Sigmoid colon (tissue), 4 donors: ENCODE data around the gene ADRA1B.

Experiments
- CTCF ChIP-seq, 4 experiments: fragments of 450-650 bp in 3 of 4; fragments of 200-600 bp in 1 of 4; IDR thresholded peaks; one replicate each; pipeline ENCODE4 v1.5.1; 2016 to 2019; ENCODE audit warnings: antibody characterized with exemption in 4 of 4, mild to moderate bottlenecking in 3 of 4, moderate library complexity in 2 of 4
- EP300 ChIP-seq, 4 donors: sonication (generic); formaldehyde crosslinking; IDR thresholded peaks; one replicate each; pipeline ENCODE4 v1.6.1; 2017; ENCODE audit warnings: antibody characterized with exemption in 4 of 4
- POLR2A ChIP-seq, 2 donors: fragments of 450-650 bp; IDR thresholded peaks; one replicate each; pipeline ENCODE4 v1.6.1; 2016; ENCODE audit warnings: antibody characterized with exemption in 2 of 2, mild to moderate bottlenecking in 2 of 2, moderate library complexity in 2 of 2

- TF ChIP-seq CTCF (IDR thresholded peaks at IDR 0.05) (no peak), EP300 (IDR thresholded peaks at IDR 0.05) (no peak), POLR2A (IDR thresholded peaks at IDR 0.05) (no peak)
Observed at GRCh38 chr5:159978358-159978757, 62.1 kb downstream of the ADRA1B start.
